Rectal smooth muscle tissue (tissue), 1 donor: ENCODE data around the gene PLP2.

Experiments used
- H3K27ac ChIP-seq: one replicate; pipeline ENCODE4 v1.7.0; 2013; ENCODE audit warnings: low read depth, low read length, inconsistent platforms
- H3K27me3 ChIP-seq: one replicate; pipeline ENCODE4 v1.7.0; 2013; ENCODE audit warnings: low read length; ENCODE audit not compliant: control insufficient read depth, insufficient read depth
- H3K36me3 ChIP-seq: one replicate; pipeline ENCODE4 v1.7.0; 2013; ENCODE audit warnings: low read length; ENCODE audit not compliant: control insufficient read depth, insufficient read depth
- H3K4me1 ChIP-seq: one replicate; pipeline ENCODE4 v1.7.0; 2013; ENCODE audit warnings: low read length; ENCODE audit not compliant: control insufficient read depth, insufficient read depth
- H3K4me3 ChIP-seq: one replicate; pipeline ENCODE4 v1.7.0; 2013; ENCODE audit warnings: low read length
- H3K9ac ChIP-seq: one replicate; pipeline ENCODE4 v1.7.0; 2013; ENCODE audit warnings: low read length

Gene PLP2

DNA sequence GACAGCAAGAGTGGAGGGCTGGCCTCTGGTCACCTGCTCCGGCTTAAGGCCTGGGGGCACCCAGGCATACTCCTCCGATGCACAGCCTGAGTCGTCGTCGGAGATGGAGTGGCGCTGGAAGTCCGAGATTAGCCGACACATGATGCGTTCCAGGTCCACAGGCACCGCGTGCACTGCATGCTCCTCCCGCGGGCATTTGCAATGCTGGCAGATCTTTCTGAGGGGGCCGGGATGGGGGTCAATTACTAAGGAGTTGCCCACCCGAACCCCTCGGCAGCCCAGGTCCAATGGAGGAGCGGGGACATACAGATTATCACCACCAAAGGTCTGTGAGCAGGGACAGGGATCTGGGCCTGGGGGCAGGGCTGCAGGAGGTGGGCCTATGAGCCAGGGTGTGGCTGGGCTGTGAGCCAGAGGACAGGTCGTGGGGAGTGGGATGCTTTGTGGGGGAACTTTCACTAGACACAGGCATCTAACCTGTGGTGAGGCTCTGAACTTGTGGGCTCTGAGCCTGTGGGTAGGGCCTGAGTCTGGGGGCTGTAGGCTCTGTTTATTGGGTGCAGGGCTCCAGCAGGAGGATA, 12.1 kb downstream of the PLP2 start:
- H3K27me3 ChIP-seq: no peaks in the 10 kb centered on the region
- H3K27ac ChIP-seq: no peak overlapping the region

DNA sequence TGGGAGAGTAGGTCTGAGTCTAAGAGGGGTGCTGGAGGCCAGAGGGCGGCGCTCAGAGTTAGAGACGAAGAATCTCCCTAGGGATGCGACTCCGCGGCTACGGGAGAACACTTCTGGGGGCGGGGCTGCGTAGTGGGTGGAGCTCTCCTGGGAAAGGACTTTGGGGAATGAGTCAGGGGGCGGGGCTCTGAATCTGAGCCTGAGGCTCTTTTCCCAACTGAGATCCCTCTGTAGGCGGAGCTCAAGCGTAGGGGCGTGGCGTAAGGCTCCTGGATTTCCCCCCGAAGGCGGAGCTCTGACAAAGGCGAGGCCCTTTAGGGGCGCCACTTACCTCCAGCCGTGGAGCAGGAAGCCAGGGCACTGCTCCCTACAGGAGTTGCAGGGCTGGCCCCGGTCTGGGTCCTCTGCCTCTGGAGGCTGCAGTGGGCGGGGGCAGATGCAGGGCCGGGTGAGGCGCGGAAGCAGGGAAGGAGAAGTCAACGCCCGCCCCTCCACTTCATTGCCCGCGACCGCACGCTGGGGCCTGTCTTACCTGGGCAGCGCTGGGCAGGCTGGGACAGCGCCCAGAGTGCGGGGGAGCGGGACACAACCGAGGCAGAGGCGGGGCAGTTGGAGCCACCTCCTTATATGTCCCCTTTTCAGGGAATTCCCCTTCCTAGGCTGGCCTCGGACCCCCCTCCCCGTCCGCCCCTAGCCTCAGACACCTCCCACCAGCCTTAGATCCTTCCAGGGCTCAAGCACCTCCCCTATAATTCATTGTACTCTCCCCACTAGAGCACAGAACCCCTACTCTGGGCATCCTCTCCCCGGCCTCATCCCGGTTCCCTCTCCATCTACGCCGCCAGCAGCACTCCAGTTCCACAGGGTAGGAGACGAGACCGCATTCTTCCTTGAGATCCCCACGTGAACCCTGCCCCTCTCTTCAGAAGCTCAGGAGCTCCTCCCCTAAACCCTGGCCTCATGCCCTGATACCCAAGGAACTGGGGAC, 12.9 kb downstream of the PLP2 start:
- H3K9ac ChIP-seq: no peak overlapping the region
- H3K27ac ChIP-seq: peak overlapping the region; percentile 52
- no peaks in the 10 kb centered on the region for H3K27me3 ChIP-seq
- peak overlapping the region; percentile 35 for H3K4me3 ChIP-seq
- H3K4me1 ChIP-seq: no peaks in the 10 kb centered on the region
- H3K36me3 ChIP-seq: peaks cover 4% of the 10 kb centered on the region

More for the DNA sequence above, 12.1 kb downstream of the PLP2 start:
- H3K4me1 ChIP-seq: no peaks in the 10 kb centered on the region
- H3K9ac ChIP-seq: no peak overlapping the region
- H3K36me3 ChIP-seq: peaks cover 4% of the 10 kb centered on the region
- no peak overlapping the region for H3K4me3 ChIP-seq

DNA sequence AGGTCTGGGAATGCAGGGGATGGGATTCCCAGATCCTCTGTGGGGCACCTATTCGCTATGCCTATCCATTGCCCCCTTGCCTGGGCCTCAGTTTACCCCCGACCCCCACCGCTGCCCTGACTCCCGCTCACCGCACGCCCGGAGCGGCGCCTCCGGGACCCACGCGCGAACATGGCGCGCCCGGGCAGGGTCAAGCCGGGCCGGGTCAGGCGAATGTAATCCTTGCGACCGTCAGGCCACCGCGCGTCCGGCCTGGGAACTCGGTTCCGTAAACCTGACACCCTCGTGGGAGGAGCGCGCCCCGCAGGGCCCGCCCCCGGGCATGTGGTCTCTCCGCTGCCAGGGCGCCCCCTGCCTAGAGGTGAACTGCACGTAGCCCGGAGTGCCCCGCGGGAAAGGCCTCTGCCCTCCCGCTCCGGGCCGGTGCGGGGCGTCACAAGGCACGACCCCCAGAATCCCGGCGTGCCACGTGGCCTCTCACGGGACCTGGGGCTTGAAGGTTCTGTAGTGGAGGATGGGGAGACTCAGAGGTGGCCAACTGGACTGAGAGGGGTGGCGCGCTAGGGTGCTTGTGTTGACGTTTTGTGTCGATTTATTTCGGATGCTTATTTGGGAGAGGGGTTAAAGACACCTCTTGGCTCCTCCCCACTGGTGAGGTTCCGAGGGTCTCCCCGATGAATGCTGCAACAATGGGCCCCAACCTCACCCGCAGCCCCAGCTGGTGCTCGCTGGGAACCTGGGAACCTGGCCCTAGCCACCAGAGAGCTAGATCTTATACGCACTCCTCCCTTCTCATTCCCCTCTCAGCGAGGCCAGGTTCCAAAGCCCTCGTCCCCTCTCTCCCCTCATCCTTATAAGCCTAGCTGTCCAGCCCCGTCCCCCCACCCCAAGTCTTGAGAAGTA, 14.7 kb downstream of the PLP2 start, which contains the start of gene PRICKLE3:
Gene PRICKLE3, minus strand, starts transcription at position 249 of the 903 bp plus-strand sequence. Its CDS starts 76 bp downstream, at position 173.
- H3K9ac ChIP-seq: peak within 1 kb of the TSS; percentile 38
- H3K36me3 ChIP-seq: peaks cover 4% of the 10 kb centered on the region
- peak within 1 kb of the TSS; percentile 59 for H3K4me3 ChIP-seq
- H3K4me1 ChIP-seq: no peaks in the 10 kb centered on the region
- H3K27ac ChIP-seq: peak within 1 kb of the TSS; percentile 78
- H3K27me3 ChIP-seq: no peaks in the 10 kb centered on the region

DNA sequence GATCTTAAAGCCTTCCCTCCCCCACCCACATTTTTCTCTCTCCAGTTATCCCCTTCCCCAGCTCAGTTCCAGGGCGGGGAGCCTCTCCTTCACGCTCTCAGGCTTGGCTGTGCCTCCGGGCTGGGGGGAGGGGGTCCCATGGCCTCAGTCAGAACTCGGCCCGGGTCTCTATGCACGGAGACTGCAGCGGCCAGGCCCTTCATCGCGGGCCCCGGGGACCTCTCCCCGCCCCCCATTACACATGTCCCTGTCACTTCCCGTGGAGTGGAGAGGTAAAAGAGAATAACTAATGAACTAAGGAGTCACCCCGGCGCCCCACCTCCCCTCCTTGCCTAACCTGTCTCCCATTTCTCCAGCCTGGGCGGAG, 15.3 kb downstream of the PLP2 start:
- Histone ChIP-seq H3K36me3 (peaks cover 4% of the 10 kb centered on the region), H3K4me1 (no peaks in the 10 kb centered on the region), H3K27ac (peak overlapping the region; percentile 78), H3K27me3 (no peaks in the 10 kb centered on the region), H3K9ac (no peak overlapping the region), H3K4me3 (no peak overlapping the region)

DNA sequence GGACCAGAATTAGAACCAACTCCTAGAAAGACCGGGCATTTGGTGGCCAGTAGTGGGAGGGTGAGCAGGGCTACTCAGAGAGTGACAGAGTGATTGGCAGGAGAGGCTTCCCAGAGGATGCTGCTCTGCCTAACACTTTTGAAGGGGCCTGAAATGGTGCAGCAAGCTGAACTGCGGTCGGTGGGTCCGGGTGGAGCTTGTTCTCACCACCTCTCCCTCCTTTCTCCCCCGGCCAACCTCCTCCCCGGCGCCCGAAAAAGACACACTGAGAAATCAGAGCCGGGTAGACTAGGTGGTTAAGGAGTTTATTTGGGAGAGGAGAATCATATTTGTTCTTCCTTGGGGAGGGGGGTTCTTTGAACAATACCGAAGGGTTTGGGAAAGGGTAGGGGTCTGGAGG, 15.8 kb downstream of the PLP2 start:
- Histone ChIP-seq H3K36me3 (peaks cover 4% of the 10 kb centered on the region), H3K4me1 (no peaks in the 10 kb centered on the region), H3K9ac (no peak overlapping the region), H3K4me3 (no peak overlapping the region), H3K27me3 (no peaks in the 10 kb centered on the region), H3K27ac (no peak overlapping the region)

DNA sequence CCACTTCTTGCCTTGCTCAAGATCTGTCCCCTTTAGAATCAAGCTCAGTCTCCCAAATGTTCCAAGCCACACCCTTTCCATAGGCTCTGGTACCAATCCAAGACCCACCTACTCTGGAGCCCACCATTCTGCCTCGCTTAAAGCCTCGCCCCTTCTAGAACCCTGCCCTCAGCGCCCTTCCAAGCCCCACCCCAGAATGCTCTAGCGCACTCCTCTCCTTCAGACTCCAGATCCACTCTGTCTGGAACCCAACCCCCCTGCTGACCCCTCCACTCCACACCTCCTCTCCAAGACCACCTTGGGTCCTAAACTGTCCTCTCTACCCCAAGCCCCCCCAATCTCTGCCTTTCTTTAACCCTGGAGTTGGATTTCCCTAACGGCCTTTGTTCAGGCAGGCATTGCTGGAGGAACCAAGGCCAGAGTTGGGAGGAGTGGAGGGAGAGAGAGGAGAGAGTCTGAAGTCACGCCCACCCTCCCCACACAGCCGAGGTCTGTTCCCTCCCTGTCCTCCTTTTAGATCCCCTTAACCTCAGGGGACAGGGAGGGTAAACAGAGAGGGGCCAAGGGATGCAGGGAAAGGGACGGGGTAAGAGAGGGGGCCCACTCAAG, 16.9 kb downstream of the PLP2 start:
- Histone ChIP-seq H3K9ac (no peak overlapping the region), H3K36me3 (no peaks in the 10 kb centered on the region), H3K4me1 (no peaks in the 10 kb centered on the region), H3K4me3 (no peak overlapping the region), H3K27ac (no peak overlapping the region), H3K27me3 (no peaks in the 10 kb centered on the region)

DNA sequence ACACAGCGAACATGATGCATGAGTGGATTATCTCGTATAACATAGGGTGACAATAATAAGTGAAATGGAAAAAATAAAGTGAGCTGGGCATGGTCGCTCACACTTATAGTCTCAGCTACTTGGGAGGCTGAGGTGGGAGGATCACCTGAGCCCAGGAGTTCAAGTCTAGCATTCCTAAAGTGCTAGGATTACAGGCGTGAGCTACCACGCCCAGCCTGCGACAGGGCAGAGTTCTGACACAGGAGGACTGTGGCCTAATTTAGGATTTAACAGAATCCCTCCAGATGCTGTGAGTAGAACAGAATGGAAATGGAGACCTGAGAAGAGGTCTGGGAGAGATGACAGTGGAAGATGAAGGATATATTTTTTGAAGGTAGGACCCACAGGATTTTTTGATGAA, 17.9 kb downstream of the PLP2 start:
- H3K27me3 ChIP-seq: no peaks in the 10 kb centered on the region
- no peak overlapping the region for H3K4me3 ChIP-seq
- H3K36me3 ChIP-seq: no peaks in the 10 kb centered on the region
- no peak overlapping the region for H3K27ac ChIP-seq
- no peaks in the 10 kb centered on the region for H3K4me1 ChIP-seq
- no peak overlapping the region for H3K9ac ChIP-seq

DNA sequence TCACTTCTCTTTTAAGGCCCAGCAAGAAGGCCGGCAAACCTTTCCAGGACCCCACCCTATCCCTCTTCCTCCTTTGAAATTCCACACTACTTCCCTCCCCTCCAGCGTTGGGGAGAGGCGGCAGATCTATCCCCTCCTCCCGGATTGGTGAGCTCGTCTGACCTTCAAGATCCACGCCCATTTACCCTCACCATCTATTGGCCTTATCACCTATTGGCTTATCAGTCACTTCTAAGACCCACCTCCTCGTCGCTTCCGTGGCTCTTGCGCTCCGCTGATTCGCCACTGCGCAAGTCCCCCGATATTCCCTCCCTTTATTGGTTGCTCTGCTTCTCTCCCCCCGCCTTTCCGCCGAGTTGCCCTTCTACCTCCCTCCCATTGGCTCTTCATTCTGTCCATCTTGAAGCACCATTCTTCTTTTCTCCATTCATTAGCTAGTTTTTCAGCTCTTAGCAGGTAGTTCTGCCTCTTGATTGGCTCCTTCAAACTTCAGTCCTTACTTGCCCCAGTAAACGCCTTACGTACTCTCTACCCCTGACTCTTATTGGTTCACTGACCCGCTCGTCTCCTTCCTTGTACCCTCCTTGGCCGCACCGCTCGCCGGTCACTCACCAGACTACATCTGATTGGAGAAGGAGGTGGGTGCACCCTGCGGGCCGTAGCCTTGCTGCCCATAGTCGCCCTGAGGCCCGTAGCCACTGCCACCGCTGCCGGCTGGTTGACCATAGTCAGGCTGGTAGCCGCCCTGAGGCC, 19.3 kb downstream of the PLP2 start:
- H3K36me3 ChIP-seq: no peaks in the 10 kb centered on the region
- peak overlapping the region; percentile 86 for H3K27ac ChIP-seq
- no peak overlapping the region for H3K9ac ChIP-seq
- H3K4me1 ChIP-seq: no peaks in the 10 kb centered on the region
- H3K27me3 ChIP-seq: no peaks in the 10 kb centered on the region
- H3K4me3 ChIP-seq: peak overlapping the region; percentile 75

DNA sequence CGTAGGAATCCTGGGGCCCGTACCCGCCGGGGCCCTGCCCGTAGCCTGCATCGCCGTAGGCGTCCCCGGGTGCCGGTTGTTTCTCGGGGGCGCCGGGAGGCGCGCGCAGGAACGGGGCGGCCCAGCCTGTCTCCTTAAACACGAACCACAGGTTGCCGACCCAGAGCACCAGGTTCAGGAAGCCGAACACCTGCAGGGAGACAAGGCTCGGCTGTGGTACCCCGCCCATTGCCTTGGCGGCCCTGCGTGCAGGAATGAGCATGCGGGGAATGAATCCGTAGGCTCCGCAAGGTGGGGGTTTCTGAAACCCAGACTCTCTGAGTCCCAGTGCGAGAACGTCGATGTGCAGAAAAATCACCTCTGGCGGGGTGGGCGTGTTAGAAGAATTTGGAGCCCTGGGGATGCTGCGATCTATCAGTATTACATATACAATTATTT, 19.9 kb downstream of the PLP2 start:
- Histone ChIP-seq H3K4me1 (no peaks in the 10 kb centered on the region), H3K4me3 (peak overlapping the region; percentile 75), H3K9ac (no peak overlapping the region), H3K27me3 (no peaks in the 10 kb centered on the region), H3K27ac (peak overlapping the region; percentile 86), H3K36me3 (no peaks in the 10 kb centered on the region)

DNA sequence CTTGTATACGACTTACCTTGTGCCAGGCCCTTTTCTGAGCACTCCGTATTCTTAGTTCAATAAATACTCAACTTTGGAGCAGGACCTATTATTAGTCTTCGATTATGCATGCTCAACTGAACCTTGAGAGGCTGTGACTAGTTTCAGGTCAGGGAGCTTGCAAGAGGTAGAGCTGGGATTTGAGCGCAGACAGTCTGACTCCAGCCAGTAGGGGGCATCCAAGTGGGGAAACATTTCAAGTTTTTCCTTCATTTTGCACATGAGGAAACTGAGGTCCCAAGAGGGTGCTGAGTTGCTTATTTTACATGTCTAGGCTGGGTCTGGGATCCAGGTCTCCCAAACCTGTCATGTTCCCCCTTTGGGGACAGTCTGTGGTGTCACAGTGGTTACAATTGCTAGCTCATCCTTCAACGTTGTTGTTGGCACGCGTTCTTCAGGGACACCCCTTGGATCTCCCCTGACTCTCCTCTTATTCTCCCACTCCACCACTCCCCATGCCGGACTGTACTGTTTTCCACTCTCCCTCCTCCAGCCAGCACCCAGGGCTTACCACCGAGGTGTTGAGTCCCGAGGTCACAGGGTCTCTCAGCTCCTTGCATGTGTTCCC, 21.1 kb downstream of the PLP2 start:
- no peaks in the 10 kb centered on the region for H3K36me3 ChIP-seq
- H3K4me1 ChIP-seq: no peaks in the 10 kb centered on the region
- no peak overlapping the region for H3K4me3 ChIP-seq
- H3K9ac ChIP-seq: no peak overlapping the region
- no peaks in the 10 kb centered on the region for H3K27me3 ChIP-seq
- no peak overlapping the region for H3K27ac ChIP-seq

DNA sequence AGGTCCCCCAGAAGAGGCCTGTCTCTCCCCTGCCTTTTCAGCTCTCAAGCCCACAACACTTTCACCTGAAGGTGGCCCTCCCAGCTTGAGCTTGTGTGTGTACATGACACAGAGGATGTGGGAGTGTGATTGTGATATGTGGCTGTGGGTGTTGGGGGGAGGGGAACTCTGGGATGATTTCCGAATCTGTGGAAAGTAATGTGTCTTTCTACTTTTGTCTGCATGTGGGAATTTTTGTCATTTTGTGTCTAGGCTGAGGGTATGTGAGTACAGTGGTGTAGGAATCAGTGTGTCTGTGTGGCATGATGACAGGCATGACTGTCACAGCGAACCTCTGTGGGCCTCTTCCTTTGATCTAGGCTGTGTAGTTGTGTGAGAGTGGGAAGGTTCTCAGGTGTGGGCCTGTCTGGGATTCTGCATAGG, 21.9 kb downstream of the PLP2 start:
- no peaks in the 10 kb centered on the region for H3K36me3 ChIP-seq
- no peak overlapping the region for H3K4me3 ChIP-seq
- H3K4me1 ChIP-seq: no peaks in the 10 kb centered on the region
- H3K27me3 ChIP-seq: no peaks in the 10 kb centered on the region
- H3K27ac ChIP-seq: no peak overlapping the region
- no peak overlapping the region for H3K9ac ChIP-seq
